OCI-LY3 (cell line): ENCODE results near the gene TOP2A.

Experiments
- CTCF ChIP-seq: fragments of 200-600, 300-600 bp; sonication (generic); IDR thresholded peaks from 2 replicates; pipeline ENCODE4 v1.5.1; 2014; ENCODE audit warnings: antibody characterized with exemption, low read length, low read depth
- EZH2phosphoT487 ChIP-seq: fragments of 200-600 bp; shearing (Covaris generic); IDR thresholded peaks from 2 replicates; pipeline ENCODE4 v1.6.1; 2018; ENCODE audit warnings: antibody characterized with exemption, mixed run types, low read depth

DNA sequence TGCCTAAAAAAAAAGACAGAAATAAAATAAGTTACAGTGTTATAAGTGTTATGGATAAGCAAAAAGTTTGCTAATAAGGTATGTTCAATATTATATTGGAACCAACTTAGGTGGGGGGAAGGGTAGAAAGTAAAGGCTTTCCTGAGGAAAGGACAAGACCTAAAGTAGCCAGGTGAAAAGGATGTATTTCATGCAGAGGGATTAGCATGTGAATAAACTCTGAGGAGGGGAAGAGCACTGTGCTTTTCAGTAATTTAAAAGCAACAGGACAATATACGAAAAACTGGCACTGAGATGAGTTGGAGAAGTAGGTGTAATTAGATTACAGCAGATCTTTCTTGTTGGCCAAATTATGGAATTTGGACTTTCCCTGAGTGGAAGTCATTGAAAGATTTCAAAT is 7.6 kb downstream of the TOP2A start:
- TF ChIP-seq CTCF (no peak), EZH2phosphoT487 (no peak)
